ENCODE results near the gene KLK7. TPM values are rescaled to one million over a fixed set of nuclear protein-coding genes. Genes with fewer than 3 reads are reported as not detected.
"Not testable (repeated sequence)": the region's sequence is repeated elsewhere in the genome, so short reads cannot be mapped to it uniquely, and the experiment has no call there.

KLK7 gene
- total RNA-seq, 1 donor: not detected

DNA sequence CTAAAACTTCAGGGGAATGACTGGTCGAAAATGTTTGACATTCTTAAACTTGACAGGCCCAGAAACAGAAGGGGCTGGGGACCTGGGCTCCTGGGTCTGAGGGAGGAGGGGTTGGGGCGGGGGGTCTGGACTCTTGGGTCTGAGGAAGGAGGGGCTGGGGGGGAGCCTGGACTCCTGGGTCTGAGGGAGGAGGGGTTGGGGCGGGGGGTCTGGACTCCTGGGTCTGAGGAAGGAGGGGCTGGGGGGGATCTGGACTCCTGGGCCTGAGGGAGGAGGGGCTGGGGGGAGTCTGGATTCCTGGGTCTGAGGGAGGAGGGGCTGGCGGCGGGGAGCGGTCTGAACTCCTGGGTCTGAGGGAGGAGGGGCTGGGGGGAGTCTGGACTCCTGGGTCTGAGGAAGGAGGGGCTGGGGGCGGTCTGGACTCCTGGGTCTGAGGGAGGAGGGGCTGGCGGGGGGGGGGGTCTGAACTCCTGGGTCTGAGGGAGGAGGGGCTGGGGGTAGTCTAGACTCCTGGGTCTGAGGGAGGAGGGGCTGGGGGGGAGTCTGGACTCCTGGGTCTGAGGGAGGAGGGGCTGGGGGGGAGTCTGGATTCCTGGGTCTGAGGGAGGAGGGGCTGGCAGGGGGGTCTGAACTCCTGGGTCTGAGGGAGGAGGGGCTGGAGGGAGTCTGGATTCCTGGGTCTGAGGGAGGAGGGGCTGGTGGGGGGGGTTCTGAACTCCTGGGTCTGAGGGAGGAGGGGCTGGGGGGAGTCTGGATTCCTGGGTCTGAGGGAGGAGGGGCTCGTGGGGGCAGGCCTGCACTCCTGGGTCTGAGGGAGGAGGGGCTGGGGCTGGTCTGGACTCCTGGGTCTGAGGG is 8.8 kb downstream of the KLK7 start:
- Histone ChIP-seq H3K4me1 (ENCODE audit: insufficient read depth, low read length) (no peaks in the 10 kb centered on the region), H3K27me3 (ENCODE audit: insufficient read depth, low read length) (no peaks in the 10 kb centered on the region), H3K9me3 (ENCODE audit: low read depth, low read length) (no peaks in the 10 kb centered on the region), H3K4me3 (ENCODE audit: low read length) (no peak overlapping the region)

DNA sequence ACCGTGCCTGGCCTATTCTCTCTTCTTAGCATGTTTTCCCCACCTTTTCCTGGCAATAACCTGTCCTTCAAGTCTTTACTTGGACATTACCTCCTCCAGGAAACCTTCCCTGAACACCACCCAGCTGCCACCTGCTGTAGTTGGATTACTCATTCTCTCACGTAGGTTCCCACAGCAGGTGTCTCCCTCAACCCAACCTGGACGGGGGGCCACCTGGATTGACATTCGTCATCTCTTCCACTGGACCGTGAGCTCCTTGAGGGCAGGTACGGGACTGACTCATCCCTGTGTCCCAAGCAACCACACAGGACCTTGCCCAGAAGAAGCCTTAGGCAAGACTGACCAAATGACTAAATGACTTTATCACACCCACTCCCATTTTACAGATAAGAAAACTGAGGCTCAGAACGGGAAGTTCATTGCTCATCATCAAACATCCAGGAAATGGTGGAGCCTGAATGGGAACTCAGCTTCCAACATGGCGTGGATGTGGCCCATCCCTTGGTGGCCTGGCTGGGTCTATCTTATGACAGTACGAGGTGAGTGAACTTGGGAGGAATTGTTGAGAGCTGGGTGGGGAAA is 10.8 kb downstream of the KLK7 start:
- no peaks in the 10 kb centered on the region for H3K27me3 ChIP-seq (ENCODE audit: insufficient read depth, low read length)
- H3K9me3 ChIP-seq (ENCODE audit: low read depth, low read length): no peaks in the 10 kb centered on the region
- no peak overlapping the region for H3K4me3 ChIP-seq (ENCODE audit: low read length)
- no peaks in the 10 kb centered on the region for H3K4me1 ChIP-seq (ENCODE audit: insufficient read depth, low read length)

DNA sequence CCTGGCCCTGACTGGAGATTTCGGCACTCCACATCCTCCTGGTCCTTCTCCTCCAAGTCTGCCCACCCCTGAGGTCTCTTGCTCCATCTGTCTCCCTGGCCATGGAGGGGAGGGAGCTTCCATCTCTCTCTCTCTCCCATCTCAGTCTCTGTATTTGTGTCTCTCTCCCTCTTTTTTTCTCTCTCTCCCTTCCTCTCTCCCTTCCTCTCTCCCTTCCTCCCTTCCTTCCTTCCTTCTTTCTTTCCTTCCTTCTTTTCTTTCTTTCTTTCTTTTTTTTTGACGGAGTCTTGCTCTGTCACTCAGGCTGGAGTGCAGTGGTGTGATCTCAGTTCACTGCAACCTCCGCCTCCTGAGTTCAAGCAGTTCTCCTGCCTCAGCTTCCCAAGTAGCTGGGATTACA is 13.9 kb downstream of the KLK7 start:
- not testable (repeated sequence) for H3K4me1 ChIP-seq (ENCODE audit: insufficient read depth, low read length); H3K4me3 ChIP-seq (ENCODE audit: low read length); H3K27me3 ChIP-seq (ENCODE audit: insufficient read depth, low read length); H3K9me3 ChIP-seq (ENCODE audit: low read depth, low read length)

DNA sequence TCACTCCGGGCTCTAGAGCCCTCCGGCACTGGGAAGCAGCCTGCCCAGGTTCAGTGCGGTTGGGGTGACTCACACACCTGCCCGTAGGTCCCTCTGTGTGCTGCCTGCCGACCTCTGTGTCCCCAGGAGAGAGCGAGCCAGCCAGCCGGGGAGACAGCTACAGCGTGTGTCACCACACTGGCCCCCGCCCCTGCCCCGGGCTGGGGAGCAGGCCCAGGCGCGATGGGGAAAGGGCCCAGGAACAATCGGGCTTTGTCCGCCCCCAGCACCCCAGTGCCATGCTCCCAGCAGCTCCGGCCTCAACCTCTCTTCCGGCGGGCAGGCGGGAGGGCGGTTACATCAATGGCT is 14.3 kb downstream of the KLK7 start, which contains the start of gene KLK6:
TSS of gene KLK6 (minus strand) at position 179 of the 348 bp plus-strand sequence. CDS start 1,487 bp downstream, outside the sequence.
- Histone ChIP-seq H3K4me1 (ENCODE audit: insufficient read depth, low read length) (no peaks in the 10 kb centered on the region), H3K9me3 (ENCODE audit: low read depth, low read length) (no peaks in the 10 kb centered on the region), H3K27me3 (ENCODE audit: insufficient read depth, low read length) (no peaks in the 10 kb centered on the region), H3K4me3 (ENCODE audit: low read length) (no peak within 1 kb of the TSS)

DNA sequence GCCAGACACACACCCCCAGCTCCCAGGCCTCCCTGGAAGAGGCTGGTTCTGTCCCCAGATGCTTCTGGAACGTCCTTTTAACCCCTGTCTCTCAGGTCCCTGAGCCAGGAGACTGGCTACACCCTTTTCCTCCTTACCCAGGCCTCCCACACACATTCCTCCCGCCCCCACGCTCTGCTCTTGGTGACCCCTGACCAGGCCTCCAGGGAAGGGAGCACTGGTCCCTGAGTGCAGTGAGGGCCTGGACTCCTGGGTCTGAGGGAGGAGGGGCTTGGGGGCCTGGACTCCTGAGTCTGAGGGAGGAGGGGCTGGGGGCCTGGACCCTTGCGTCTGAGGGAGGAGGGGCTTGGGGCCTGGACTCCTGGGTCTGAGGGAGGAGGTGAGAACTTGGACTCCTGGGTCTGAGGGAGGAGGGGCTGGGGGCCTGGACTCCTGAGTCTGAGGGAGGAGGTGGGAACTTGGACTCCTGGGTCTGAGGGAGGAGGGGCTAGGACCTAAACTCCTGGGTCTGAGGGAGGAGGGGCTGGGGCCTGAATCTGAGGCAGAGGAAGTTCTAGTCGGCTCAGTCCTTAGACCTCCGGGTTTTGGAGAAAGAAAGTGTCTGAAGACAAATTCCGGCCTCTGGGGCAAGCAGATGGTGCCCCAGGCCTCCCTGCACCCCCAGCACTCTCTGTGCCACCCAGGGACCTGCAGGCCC is 14.9 kb downstream of the KLK7 start:
- no peaks in the 10 kb centered on the region for H3K9me3 ChIP-seq (ENCODE audit: low read depth, low read length)
- no peaks in the 10 kb centered on the region for H3K27me3 ChIP-seq (ENCODE audit: insufficient read depth, low read length)
- H3K4me1 ChIP-seq (ENCODE audit: insufficient read depth, low read length): no peaks in the 10 kb centered on the region

DNA sequence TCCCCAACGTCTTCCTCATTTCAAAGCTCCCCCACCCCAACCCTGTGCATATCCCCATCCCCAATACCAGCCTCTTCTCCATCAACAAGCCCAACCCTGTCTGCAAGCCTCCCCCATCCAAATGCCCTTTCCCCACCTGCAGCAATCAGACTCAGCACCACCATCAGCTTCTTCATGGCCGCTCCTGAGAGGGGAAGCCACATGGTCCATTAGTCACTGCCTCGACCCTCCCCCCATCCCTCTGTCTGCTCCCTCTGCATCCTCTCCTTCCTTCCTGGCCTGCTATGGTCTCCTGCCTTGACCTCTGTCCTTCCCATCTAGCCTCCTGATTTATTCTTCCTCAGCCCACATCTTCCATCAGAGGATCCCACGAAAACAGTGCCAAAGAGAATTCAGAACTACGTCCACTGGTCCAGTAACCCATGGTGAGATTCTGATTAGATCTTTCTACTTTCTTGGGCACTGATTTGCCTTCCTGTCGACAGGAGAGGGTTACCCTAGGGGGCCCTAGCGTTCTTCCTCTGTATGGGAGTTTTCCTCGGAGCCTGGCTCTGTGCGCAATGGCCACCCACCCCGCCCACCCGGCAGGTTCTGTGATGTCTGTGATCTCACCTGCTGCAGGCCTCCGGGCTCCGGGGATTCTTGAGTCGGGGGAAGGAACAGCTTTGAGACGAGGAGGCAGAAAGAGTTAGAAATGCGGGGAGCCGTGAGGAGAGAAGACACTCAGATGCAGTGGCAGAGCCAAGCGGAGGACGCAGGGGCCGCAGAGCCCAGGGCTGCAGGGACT is 15.6 kb downstream of the KLK7 start:
- no peaks in the 10 kb centered on the region for H3K4me1 ChIP-seq (ENCODE audit: insufficient read depth, low read length)
- H3K9me3 ChIP-seq (ENCODE audit: low read depth, low read length): no peaks in the 10 kb centered on the region
- H3K27me3 ChIP-seq (ENCODE audit: insufficient read depth, low read length): no peaks in the 10 kb centered on the region
- H3K4me3 ChIP-seq (ENCODE audit: low read length): no peak overlapping the region

More for the DNA sequence above, 14.9 kb downstream of the KLK7 start:
- H3K4me3 ChIP-seq (ENCODE audit: low read length): no peak overlapping the region

DNA sequence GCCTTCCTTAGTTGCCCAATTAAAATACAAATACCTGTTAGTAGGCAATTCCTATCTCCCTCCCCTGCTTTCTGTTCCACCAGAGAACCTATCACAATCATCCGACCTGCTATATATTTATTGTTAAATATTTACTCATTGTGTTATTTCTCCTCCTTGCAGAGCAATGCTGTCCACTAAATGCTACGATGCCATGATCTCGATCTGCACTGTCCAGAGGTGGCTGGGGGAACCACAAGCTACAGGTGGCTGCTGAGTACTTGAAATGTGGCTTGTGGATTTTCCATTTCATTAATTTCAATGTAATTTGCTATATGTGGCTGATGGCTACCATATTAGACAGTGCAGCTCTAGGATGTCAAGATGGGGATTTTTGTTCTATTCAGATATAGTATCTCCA is 19.5 kb downstream of the KLK7 start:
- Histone ChIP-seq H3K4me1 (ENCODE audit: insufficient read depth, low read length) (no peaks in the 10 kb centered on the region), H3K4me3 (ENCODE audit: low read length) (no peak overlapping the region), H3K27me3 (ENCODE audit: insufficient read depth, low read length) (no peaks in the 10 kb centered on the region), H3K9me3 (ENCODE audit: low read depth, low read length) (no peaks in the 10 kb centered on the region)

DNA sequence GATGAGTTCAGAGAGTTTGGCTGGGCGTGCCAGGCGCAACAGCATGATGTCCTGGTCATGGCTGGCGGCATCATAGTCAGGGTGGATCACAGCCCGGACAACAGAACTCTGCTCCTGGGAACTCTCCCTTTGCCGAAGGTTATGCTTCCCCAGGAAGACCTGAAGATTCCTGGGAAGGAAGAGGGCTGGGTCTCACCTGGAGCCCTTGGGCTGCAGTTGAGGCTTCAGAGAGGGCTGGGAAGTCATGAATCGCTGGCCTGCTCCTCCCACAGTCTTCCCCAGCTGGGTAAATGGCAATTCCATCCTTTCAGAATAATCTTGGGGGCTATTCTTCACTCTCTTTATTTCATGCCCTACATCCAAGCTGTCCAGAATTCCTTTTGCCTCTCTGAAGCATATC is 20.3 kb downstream of the KLK7 start:
- Histone ChIP-seq H3K27me3 (ENCODE audit: insufficient read depth, low read length) (no peaks in the 10 kb centered on the region), H3K9me3 (ENCODE audit: low read depth, low read length) (no peaks in the 10 kb centered on the region), H3K4me3 (ENCODE audit: low read length) (no peak overlapping the region), H3K4me1 (ENCODE audit: insufficient read depth, low read length) (no peaks in the 10 kb centered on the region)

DNA sequence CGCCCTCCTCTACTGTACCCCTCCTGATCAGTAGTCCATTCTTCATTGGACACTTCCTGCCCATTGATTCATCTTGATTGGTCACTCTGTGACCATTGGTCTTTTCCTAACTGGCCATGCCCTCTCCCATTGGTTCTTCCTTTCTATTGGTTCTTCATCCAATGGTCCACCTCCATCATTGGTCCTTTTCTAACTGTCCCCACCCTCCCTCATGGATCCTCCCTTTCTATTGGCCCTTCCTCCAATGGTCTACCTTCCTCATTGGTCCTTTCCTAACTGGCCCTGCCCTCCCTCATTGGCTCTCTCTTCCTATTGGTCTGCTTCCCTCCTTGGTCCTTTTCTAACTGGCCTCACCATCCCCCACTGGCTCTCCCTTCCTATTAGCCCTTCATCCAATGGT is 21.5 kb downstream of the KLK7 start:
- H3K27me3 ChIP-seq (ENCODE audit: insufficient read depth, low read length): no peaks in the 10 kb centered on the region
- no peak overlapping the region for H3K4me3 ChIP-seq (ENCODE audit: low read length)
- no peaks in the 10 kb centered on the region for H3K9me3 ChIP-seq (ENCODE audit: low read depth, low read length)

DNA sequence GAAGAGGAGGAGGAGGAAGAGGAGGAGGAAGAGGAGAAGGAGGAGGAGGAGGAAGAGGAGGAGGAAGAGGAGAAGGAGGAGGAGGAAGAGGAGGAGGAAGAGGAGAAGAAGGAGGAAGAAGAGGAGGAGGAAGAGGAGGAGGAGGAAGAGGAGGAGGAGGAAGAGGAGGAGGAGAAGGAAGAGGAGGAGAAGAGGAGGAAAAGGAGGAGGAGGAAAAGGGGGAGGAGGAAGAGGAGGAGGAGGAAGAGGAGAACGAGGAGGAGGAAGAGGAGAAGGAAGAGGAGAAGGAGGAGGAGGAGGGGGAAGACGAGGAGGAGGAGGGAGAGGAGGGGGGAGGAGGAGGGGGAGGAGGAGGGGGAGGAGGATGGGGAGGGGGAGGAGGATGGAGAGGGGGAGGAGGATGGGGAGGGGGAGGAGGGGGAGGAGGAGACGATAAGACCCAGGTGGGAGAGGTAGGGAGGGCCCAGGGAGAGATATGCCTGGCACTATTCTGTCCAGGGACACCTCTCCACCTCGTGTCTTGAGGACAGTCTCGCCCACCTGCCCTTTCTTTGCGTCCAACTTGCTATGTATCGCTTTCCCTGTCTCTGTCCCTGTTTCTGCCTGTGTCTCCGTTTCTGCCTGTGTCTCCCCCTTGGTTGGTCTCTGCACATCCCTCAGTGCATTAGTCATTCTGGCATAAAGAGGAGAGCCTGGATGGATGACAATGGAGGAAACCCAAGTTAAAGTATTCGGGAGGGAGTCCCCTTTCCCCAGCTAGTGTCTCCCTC is 23.8 kb downstream of the KLK7 start:
- Histone ChIP-seq H3K4me3 (ENCODE audit: low read length) (no peak overlapping the region), H3K9me3 (ENCODE audit: low read depth, low read length) (no peaks in the 10 kb centered on the region), H3K27me3 (ENCODE audit: insufficient read depth, low read length) (no peaks in the 10 kb centered on the region), H3K4me1 (ENCODE audit: insufficient read depth, low read length) (no peaks in the 10 kb centered on the region)

More for the DNA sequence above, 21.5 kb downstream of the KLK7 start:
- H3K4me1 ChIP-seq (ENCODE audit: insufficient read depth, low read length): no peaks in the 10 kb centered on the region

DNA sequence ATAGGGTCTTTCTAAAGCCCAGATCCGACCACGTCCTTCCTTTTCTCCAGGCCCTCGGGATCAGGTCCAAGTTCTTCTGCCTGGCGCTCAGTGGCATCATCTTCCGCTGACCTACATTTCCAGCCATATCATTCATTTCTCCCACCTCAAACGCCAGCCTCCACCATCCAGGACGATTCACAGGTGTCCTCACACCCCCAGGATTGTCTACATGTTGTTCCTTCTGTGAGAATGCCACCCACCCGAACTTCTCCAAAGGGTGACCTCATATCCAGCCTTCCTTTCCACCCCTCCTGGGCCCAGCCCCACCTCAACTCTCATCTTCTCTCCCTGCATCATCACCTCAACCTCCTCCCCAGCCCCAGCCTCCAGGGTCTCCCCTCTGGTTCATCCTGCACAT is 26.1 kb downstream of the KLK7 start:
- Histone ChIP-seq H3K4me1 (ENCODE audit: insufficient read depth, low read length) (no peaks in the 10 kb centered on the region), H3K4me3 (ENCODE audit: low read length) (no peak overlapping the region), H3K27me3 (ENCODE audit: insufficient read depth, low read length) (no peaks in the 10 kb centered on the region), H3K9me3 (ENCODE audit: low read depth, low read length) (no peaks in the 10 kb centered on the region)

DNA sequence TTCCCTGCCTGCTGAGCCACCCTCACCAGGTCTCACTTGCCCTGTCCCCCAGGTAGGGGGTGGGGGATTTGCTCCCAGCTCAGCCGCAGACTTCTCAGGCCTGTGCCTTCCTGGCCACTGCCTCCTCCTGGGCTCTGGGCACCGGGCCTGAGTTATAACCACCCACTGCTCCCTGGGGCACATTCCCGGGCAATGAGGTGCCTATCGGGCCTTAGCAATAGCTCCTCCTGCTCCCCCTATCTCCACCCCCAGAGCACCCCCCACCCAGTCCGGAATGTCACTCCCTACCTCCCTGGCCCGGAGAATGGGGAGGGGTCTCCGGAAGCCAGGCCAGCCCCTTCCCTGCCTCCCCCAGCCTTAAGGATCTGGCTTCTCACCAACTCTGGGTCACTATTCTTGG is 30.8 kb downstream of the KLK7 start, which contains the start of gene KLK5:
TSS of gene KLK5 (minus strand) at position 129 of the 400 bp plus-strand sequence. CDS start 381 bp downstream, outside the sequence.
- Histone ChIP-seq H3K27me3 (ENCODE audit: insufficient read depth, low read length) (no peaks in the 10 kb centered on the region), H3K4me3 (ENCODE audit: low read length) (no peak within 1 kb of the TSS), H3K4me1 (ENCODE audit: insufficient read depth, low read length) (no peaks in the 10 kb centered on the region), H3K9me3 (ENCODE audit: low read depth, low read length) (no peaks in the 10 kb centered on the region)

DNA sequence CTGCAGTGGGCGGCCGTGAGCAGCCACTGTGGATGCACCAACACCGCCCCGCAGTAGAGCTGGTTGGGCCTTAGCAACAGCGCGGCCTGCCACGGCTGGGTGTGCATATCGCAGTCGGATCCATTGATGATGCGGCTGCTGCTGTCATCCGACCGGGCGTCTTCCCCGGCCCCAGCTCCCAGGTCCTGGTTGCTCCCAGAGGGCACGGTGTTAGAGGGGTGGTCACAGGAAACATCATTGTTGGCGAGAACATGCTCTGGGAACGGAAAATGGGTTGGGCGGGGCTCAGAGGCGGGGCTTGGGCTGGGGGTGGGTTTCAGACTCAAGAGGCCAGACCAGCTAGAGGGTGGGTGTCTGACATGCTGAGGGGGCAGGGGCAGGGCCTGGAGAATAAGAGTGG is 33.9 kb downstream of the KLK7 start:
- Histone ChIP-seq H3K9me3 (ENCODE audit: low read depth, low read length) (no peaks in the 10 kb centered on the region), H3K27me3 (ENCODE audit: insufficient read depth, low read length) (no peaks in the 10 kb centered on the region), H3K4me1 (ENCODE audit: insufficient read depth, low read length) (no peaks in the 10 kb centered on the region), H3K4me3 (ENCODE audit: low read length) (no peak overlapping the region)

DNA sequence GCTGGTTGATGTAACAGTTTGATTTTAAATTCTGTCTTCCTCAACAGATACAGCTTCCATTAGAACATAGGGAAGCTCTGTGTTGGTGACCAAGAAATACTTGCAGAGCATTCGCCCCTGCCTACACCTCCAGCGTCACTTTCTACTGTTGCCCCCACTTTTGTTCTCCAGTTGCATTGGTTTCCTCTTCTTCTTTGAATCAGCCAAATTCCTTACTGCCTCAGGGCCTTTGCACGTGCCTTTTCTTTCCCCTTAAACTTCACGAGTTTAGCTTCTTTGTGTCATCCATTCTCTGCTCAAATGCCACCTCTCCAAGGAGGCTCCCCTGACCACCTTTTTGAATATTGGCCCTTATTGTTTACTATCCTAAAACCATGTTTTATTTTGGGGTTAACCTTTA is 36.6 kb downstream of the KLK7 start:
- H3K4me1 ChIP-seq (ENCODE audit: insufficient read depth, low read length): no peaks in the 10 kb centered on the region
- no peaks in the 10 kb centered on the region for H3K27me3 ChIP-seq (ENCODE audit: insufficient read depth, low read length)
- no peak overlapping the region for H3K4me3 ChIP-seq (ENCODE audit: low read length)
- no peaks in the 10 kb centered on the region for H3K9me3 ChIP-seq (ENCODE audit: low read depth, low read length)

Measured in mononuclear cell (primary cell).